Measurements from ENCODE around the gene MAST4. TPM values are rescaled to one million over a fixed set of nuclear protein-coding genes. Genes with fewer than 3 reads are reported as not detected.
"Not testable (repeated sequence)": the region's sequence is repeated elsewhere in the genome, so short reads cannot be mapped to it uniquely, and the experiment has no call there.

The MAST4 gene
- total RNA-seq, 2 donors from 2014 or later = 9.5 to 20.8 TPM

DNA sequence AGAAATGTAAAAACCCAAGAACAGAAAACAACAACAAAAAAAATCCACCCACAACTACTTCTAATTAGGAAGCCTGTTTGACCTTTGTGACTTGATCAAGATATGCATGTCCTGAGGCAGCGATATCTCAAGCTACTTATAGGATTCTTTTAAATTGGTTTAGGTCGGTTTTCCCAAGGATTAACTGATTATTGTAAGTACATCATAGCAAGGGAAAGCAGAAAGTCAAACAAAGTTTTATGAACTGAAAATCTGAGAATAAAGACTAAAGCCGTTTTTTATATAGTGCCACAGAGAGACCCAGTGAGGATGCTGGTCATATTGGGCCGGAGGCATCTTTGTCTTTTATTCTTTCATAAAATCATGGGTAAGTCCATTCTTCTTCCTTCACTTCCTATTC is 528.4 kb downstream of the MAST4 start:
- Histone ChIP-seq H3K27ac (no peak overlapping the region), H3K36me3 (no peaks in the 10 kb centered on the region), H3K9ac (ENCODE audit: low read depth in 2 of 2, low read length in 2 of 2) (no peak overlapping the region), H3K4me3 (no peak overlapping the region), H3K4me1 (no peaks in the 10 kb centered on the region), H3K27me3 (no peaks in the 10 kb centered on the region), H3K9me3 (no peaks in the 10 kb centered on the region)
- TF ChIP-seq, protein P1, sequence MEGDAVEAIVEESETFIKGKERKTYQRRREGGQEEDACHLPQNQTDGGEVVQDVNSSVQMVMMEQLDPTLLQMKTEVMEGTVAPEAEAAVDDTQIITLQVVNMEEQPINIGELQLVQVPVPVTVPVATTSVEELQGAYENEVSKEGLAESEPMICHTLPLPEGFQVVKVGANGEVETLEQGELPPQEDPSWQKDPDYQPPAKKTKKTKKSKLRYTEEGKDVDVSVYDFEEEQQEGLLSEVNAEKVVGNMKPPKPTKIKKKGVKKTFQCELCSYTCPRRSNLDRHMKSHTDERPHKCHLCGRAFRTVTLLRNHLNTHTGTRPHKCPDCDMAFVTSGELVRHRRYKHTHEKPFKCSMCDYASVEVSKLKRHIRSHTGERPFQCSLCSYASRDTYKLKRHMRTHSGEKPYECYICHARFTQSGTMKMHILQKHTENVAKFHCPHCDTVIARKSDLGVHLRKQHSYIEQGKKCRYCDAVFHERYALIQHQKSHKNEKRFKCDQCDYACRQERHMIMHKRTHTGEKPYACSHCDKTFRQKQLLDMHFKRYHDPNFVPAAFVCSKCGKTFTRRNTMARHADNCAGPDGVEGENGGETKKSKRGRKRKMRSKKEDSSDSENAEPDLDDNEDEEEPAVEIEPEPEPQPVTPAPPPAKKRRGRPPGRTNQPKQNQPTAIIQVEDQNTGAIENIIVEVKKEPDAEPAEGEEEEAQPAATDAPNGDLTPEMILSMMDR (IDR thresholded peaks at IDR 0.05) = no peak
- no peak for DNase-seq
- intact Hi-C loops (cut with DNase I) = no loop called here

DNA sequence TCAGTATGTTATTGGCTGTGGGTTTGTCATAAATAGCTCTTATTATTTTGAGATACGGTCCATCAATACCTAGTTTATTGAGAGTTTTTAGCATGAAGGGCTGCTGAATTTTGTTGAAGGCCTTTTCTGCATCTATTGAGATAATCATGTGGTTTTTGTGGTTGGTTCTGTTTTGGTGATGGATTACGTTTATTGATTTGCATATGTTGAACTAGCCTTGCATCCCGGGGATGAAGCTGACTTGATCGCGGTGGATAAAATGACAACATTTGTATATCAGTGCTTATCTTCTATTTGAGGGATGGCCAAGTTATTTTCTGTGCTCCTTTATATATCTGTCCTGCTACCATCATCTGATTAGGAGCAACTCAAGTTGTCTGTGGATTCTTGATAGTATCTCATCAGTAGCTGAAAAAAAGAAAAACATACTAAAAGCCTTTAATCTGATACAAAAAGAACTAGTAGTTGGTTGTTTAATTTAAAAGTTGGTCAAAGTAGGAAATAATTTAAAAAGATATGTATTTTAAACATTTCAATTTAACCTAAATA is 531.2 kb downstream of the MAST4 start:
- H3K36me3 ChIP-seq; H3K27ac ChIP-seq; H3K4me1 ChIP-seq; H3K27me3 ChIP-seq; intact Hi-C loops (cut with DNase I); H3K4me3 ChIP-seq; H3K9ac ChIP-seq (ENCODE audit: low read depth in 2 of 2, low read length in 2 of 2); H3K9me3 ChIP-seq; DNase-seq: not testable (repeated sequence)

DNA sequence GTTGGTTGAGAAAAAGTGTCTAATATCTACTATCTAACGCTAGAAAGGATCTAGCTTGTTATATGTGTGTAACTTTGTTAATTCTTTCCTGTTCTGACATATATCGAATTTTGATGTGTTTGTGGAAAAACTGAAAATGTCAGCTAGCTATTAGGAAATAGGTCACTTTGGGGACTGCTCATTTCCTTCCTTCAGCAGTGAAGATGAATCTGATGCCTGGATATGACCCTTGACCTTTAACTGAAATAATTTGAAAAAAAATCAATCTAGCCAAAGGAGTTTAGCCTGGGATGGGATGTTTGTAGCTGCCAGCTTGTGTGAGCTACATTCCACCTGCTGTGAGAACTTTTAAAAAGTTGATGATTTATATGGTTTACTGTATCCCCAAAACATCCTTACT is 533.6 kb downstream of the MAST4 start:
- Histone ChIP-seq H3K9ac (ENCODE audit: low read depth in 2 of 2, low read length in 2 of 2) (no peak overlapping the region), H3K4me3 (no peak overlapping the region), H3K9me3 (no peaks in the 10 kb centered on the region), H3K27ac (no peak overlapping the region), H3K36me3 (no peaks in the 10 kb centered on the region), H3K27me3 (no peaks in the 10 kb centered on the region), H3K4me1 (no peaks in the 10 kb centered on the region)
- no peak for DNase-seq
- TF ChIP-seq, protein P1 (IDR thresholded peaks at IDR 0.05) = no peak
- intact Hi-C loops (cut with DNase I) = no loop called here

DNA sequence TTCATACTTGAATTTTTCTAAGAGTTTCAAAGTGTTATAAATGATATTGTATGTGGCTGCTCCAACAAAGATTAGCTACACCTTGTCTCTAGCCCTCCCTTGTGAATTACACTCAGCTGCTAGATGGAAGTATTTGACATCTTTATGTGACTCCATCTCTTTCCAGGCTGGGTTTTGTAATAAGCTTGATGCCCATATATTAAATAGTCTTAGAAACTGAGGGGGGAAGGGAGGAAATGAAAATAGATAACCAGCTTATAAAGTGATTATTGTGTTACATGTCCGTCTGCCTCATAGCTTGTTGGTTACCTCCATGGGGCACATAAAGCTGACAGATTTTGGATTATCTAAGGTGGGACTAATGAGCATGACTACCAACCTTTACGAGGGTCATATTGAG is 537.0 kb downstream of the MAST4 start:
- TF ChIP-seq, protein P1 (IDR thresholded peaks at IDR 0.05) = no peak

DNA sequence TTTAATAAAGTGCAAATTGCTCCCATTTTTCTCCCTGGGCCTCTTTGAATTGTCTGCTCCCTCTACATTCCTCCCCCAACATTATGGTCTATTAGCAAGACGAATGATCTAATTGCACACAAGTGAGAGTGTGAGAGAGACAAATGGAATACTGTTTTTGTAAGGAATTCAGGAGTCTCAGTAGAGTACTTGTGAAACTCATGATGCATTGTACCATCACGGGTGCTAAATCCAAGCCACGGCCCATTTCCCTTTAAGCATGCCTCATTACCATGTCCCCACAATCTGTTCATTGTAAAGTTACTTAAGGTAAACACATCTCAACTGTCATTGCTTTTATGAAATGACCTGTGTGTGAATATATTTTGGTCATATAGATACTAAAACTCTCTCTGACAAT is 537.6 kb downstream of the MAST4 start:
- no peak overlapping the region for H3K9ac ChIP-seq (ENCODE audit: low read depth in 2 of 2, low read length in 2 of 2)
- H3K4me1 ChIP-seq = no peaks in the 10 kb centered on the region
- H3K27ac ChIP-seq = no peak overlapping the region
- no peak for DNase-seq
- no peaks in the 10 kb centered on the region for H3K27me3 ChIP-seq
- TF ChIP-seq, protein P1 (IDR thresholded peaks at IDR 0.05) = no peak
- H3K9me3 ChIP-seq = no peaks in the 10 kb centered on the region
- intact Hi-C loops (cut with DNase I) = no loop called here
- no peaks in the 10 kb centered on the region for H3K36me3 ChIP-seq
- no peak overlapping the region for H3K4me3 ChIP-seq

More for the DNA sequence above, 537.0 kb downstream of the MAST4 start:
- H3K9ac ChIP-seq (ENCODE audit: low read depth in 2 of 2, low read length in 2 of 2) = no peak overlapping the region
- H3K27me3 ChIP-seq = no peaks in the 10 kb centered on the region
- H3K4me1 ChIP-seq = no peaks in the 10 kb centered on the region
- intact Hi-C loops (cut with DNase I) = no loop called here
- no peaks in the 10 kb centered on the region for H3K9me3 ChIP-seq
- H3K27ac ChIP-seq = no peak overlapping the region
- H3K36me3 ChIP-seq = no peaks in the 10 kb centered on the region
- H3K4me3 ChIP-seq = no peak overlapping the region
- DNase-seq = no peak

DNA sequence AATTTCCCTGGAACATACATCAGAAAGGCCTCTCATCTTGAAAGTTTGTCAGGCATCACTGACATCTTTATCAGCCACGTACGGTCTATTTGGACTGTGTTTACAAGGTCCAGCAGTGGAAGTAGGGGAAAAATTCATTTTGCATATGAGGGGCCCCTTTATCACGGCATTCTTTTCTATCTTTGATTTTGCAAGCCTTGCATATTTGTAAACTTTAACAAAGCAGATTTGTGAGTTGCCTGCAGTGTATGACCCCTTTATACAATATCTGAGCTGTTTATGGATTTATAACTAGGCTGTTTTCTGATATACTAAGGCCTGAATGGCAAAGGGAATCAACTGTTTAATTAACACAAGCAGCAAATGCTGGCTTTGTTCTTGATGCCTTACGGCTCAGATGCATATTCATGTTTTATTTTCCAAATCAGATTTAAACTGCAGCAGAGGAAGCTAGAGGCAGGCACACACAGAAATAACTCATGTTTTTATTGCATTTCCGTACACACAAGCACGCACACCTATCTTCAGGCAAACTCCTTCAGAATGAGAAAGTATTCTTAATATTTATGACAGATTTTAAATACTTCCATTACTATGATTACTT is 539.3 kb downstream of the MAST4 start:
- no peaks in the 10 kb centered on the region for H3K27me3 ChIP-seq
- TF ChIP-seq, protein P1 (IDR thresholded peaks at IDR 0.05) = no peak
- H3K36me3 ChIP-seq = no peaks in the 10 kb centered on the region
- no peaks in the 10 kb centered on the region for H3K9me3 ChIP-seq
- no peaks in the 10 kb centered on the region for H3K4me1 ChIP-seq
- H3K4me3 ChIP-seq = no peak overlapping the region
- intact Hi-C loops (cut with DNase I) = no loop called here
- H3K27ac ChIP-seq = no peak overlapping the region
- no peak overlapping the region for H3K9ac ChIP-seq (ENCODE audit: low read depth in 2 of 2, low read length in 2 of 2)
- no peak for DNase-seq
